Occipital lobe (tissue), 2 donors: ENCODE data around the gene SV2A. TPM values are rescaled to one million over a fixed set of nuclear protein-coding genes. Genes with fewer than 3 reads are reported as not detected.
"Not testable (repeated sequence)": the region's sequence is repeated elsewhere in the genome, so short reads cannot be mapped to it uniquely, and the experiment has no call there.

Experiments used
- DNase-seq: peaks from one replicate; lab custom pipeline; 2025; lab: John Stamatoyannopoulos, UW
- total RNA-seq: library from RNA; depleted of rRNA; stranded (reverse); fragments of >200 nt; gene quantifications from one replicate; pipeline ENCODE4 v1.2.3, GENCODE V29; 2014

Gene SV2A
- 71.4 TPM for total RNA-seq

- DNase-seq: peak; percentile 83
Measured at GRCh38 chr1:149917571-149918144, at the start of gene SV2A. TSS of gene SV2A (minus strand) at chr1:149917844. CDS start at chr1:149913840, 4,004 bp downstream.

DNA sequence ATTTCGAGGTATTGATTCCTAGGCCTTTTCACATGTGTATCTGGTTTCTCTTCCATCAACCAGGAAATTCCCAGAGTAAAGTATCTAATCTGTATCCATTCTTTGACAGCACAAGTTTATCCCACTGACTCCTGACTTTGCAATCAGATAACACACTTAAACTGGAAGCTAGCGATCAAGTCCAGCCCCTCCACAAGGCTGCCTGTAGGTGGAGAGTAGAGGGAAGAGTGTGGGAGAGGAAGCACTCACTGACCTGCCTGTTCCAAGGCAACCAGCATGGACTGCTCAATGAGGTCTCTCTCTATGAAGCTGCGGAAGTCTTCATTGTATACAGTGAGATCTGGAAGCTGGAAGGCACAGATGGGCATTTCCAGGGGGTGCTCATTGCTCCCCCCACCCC is 49.4 kb upstream of the SV2A start:
- DNase-seq: no peak

DNA sequence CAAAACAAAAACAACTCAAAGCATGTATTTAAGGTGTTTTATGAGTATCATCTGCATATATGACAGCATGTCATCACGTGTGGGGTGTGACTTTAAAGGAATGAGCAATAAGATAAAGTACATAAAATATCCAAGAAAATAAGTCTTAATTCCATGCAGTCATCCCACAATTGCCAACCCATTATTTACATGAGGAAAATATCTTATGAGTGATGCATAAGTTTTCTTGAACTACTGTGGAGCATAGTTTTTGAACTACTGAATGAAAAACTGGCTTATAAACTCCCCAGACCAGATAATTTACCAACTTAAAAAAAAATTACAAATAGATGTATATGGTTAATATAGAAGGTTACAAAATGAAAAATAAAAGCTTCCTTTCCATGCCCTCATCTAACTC is 48.8 kb upstream of the SV2A start:
- no peak for DNase-seq

DNA sequence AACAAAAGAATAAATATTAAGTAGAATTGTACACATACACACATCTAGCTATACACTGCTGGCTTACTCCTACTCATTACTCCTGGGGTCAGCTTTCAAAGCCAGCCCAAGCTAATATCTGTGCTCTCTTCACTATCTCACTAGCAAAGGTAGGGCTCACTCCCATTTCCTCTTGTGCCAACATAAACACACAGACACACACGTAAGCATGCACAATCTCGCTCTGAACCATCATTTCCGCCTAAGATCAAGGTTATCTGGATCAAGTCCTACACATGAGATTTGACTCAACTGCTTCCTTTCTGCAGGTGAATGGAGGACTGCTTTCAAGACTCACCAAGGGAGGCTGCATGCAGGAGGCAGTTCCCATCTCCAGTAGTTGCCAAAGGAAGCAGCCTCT is 47.8 kb upstream of the SV2A start:
- DNase-seq: no peak

DNA sequence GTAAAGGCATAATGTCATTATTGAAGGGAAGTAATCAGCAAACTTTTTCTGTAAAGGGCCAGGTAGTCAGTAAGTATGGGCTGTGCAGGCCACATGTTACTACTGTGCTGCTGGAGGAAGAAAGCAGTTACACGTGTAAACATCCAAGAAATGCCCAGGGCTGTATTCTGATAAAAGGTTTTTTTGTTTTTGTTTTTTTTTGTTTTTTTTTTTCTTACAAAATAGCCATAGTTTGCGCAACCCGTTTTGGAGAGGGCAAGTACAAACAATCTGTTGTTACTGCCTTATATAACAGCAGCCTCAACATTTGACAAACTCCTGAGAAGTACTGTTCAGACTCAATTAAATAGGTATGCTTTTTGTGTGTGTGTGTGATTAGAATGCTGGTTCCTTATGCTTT is 45.7 kb upstream of the SV2A start:
- no peak for DNase-seq

DNA sequence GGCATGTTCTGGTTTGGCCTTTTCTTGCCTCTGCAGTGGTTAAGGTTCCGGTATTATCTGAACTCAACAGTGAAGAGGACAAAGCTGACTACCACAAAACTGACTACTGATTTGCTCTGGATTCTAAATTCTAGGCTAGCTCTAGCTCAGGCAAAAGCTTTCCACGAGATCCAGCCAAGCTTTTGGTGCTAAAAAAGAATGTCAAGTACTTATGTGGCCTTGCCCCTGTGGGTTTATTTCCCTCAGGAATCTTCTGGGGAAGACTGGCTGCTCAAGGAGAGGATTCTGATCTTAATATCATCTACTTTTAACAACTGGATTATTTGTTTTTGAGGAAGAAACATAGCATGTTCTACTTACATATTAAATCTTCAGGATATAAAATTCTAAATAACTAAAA is 45.1 kb upstream of the SV2A start:
- no peak for DNase-seq

- no peak for DNase-seq
Measured at GRCh38 chr1:149962039-149962647, 44.5 kb upstream of the SV2A start.

DNA sequence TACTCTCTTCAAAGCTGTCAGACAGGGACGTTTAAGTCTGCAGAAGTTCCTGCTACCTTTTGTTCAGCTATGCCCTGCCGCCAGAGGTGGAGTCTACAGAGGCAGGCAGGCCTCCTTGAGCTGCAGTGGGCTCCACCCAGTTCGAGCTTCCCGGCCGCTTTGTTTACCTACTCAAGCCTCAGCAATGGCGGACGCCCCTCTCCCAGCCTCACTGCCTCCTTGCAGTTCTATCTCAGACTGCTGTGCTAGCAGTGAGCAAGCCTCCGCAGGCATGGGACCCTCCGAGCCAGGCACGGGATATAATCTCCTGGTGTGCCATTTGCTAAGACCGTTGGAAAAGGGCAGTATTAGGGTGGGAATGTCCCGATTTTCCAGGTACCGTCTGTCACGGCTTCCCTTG is 39.9 kb upstream of the SV2A start:
- not testable (repeated sequence) for DNase-seq

DNA sequence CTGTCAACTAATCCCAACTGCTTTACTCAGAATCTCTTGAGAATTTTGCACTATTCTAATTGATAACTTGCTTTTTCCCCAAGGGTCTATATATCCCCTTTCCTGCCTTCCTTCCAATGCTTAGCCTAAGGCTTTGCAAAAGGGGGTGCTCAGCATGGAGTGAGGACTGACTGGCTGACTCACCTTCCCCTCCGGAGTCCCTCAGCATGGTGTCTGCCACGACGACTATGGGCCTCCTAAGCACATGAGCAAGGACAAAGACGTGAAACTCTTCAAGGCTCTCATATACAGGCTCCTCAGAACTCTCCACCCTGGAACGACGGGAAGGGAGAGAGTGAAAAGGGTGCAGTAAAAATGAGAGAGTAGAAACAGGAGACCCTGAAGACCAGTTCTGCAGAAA is 32.3 kb upstream of the SV2A start:
- DNase-seq: no peak

- no peak for DNase-seq
Measured at GRCh38 chr1:149945206-149945605, 27.6 kb upstream of the SV2A start.

- DNase-seq: no peak
Measured at GRCh38 chr1:149942885-149943284, 25.2 kb upstream of the SV2A start.

- DNase-seq: no peak
Measured at GRCh38 chr1:149942207-149942606, 24.6 kb upstream of the SV2A start.

GRCh38 chr1:149940427-149940826 is 22.8 kb upstream of the SV2A start:
- no peak for DNase-seq

DNA sequence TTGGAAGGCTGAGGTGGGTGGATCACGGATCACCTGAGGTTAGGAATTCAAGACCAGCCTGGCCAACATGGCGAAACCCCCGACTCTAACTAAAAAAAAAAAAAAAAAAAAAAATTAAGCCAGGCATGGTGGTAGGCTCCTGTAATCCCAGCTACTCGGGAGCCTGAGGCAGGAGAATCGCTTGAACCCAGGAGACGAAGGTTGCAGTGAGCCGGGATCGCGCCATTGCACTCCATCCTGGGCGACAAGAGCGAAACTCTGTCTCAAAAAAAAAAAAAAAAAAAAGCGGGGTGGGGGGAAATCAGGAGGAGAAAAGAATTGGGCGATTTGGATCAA is 21.0 kb upstream of the SV2A start:
- not testable (repeated sequence) for DNase-seq

- no peak for DNase-seq
Measured at GRCh38 chr1:149937759-149938158, 20.1 kb upstream of the SV2A start.

GRCh38 chr1:149936992-149937705 is 19.5 kb upstream of the SV2A start:
- peak; percentile 26 for DNase-seq

DNA sequence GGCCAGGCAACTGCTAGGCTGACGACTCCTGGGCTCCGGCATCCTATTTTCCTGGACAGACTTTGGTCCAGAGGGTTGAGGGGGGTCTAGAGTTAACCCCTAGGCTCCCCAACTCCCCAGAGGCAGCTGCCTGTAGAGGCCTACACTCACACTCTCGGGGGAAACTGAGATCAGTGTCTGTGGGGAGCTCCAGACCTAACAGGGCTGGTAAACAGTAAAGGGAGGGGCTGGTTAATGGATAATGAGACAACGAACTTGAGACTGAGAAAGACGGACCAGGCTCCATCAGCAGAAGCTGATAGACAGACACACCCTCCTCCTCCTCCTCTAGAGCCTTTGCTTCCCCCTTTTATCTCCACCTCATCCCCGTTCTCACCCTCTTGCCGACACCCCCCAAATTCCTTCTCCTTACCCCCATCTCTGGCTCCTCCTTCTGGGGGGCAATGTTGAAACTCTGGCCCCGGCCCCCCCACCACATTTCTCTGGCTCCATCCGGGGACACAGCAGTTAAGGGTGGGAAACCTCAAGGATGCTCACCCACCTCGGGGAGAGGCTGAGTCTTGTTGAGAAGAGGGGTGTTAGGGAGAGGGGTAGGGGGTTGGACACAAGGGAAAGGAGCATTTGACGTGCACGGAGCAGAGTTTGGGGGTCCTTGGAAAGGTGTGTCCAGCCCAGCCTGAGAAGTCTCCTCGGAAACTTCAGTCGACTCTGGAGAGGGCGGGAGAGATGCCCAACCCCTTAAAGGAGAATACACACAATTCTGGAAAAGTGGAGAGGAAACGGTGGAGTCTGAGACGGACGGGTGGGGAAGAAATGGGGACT is 18.7 kb upstream of the SV2A start, which contains the start of gene MTMR11:
MTMR11 (minus strand) TSS at position 710 of the 822 bp plus-strand sequence; CDS start at position 478, 232 bp downstream.
- peak; percentile 16 for DNase-seq

DNA sequence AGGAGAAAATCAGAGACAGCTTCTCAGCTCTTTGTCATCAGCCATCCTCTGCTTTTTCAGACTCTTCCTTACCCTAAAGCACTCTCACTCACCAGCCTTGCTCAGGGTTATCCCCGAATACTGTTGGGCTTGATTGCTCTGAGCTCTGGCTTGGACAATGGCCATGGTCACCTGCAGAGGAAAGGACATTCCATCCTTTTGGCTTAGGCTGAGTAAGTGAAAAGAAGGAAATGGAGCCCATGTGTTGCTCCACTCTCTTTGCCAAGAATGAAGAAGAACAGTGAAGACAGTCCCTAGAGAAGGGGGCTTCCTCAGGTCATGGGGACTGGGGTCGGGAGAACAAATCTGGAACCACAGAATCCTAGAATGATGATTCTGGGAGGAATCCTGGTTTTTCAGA is 16.7 kb upstream of the SV2A start:
- no peak for DNase-seq

GRCh38 chr1:149933208-149933607 is 15.6 kb upstream of the SV2A start:
- DNase-seq: no peak

DNA sequence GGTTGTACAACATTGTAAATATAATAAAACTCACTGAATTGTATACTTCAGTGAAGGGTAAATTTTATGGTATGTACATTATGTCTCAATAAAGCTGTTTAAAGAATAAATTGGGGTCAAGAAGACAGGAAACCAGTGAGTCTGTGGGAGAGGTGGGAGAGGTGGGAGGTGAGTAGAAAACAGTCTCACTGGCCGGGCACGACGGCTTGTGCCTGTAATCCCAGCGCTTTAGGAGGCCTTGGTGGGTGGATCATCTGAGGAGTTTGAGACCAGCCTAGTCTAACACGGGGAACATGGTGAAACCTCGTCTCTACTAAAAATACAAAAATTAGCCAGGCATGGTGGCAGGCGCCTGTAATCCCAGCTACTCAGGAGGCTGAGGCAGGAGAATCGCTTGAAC is 14.8 kb upstream of the SV2A start:
- no peak for DNase-seq

GRCh38 chr1:149931212-149931790 is 13.7 kb upstream of the SV2A start:
- DNase-seq: no peak

- DNase-seq: no peak
Measured at GRCh38 chr1:149929856-149930255, 12.2 kb upstream of the SV2A start.
